NCI-H2196 (cell line): ENCODE measurements around the gene MEIS1.
"Not testable (repeated sequence)": the region's sequence is repeated elsewhere in the genome, so short reads cannot be mapped to it uniquely, and the experiment has no call there.

ENCODE experiments used
- DNase-seq: peaks from one replicate; lab custom pipeline; 2025; ENCODE audit not compliant: unreplicated experiment; lab: John Stamatoyannopoulos, UW

The MEIS1 gene

GRCh38 chr2:66434679-66435548, at the start of gene MEIS1:
Gene MEIS1 (plus strand): TSS chr2:66435125. CDS start chr2:66435857, 732 bp downstream.
- peak; percentile 69 for DNase-seq

DNA sequence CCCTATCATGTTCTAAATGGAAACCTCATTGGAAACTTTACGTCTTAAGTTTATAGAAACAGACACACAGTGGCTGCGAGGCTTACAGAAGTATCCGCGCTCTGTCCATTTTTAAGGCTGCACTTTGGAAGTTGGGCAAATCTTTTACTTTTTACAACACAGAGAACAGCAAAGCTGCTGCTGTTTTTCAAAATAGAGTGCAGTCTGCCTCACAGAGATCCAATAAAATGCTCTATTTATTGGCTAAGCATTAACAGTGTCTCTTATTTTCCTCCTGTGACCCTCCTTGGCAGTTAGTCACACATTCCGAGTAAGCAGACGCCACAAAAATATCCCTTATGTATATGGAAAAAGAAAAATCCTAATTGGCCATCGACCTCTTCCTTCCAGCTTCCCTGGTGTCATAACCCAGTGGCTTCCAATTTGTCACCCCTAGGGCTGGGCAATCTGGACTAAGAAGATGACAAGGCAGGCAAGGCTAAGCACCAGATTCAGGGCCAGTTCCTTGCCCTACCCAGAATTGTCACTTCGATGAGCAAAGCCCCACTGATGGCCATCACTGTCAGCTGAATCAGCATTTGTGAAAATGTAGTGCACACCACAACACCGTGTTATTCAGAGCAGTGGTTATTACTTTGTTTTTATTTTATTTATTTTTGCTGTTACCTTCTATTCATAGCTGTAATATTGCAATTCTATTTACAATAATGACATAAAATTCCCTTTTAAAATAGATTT, 47.7 kb upstream of the MEIS1 start:
- no peak for DNase-seq

- no peak for DNase-seq
Observed at GRCh38 chr2:66389651-66390131, 45.2 kb upstream of the MEIS1 start.

GRCh38 chr2:66390152-66390551, 44.8 kb upstream of the MEIS1 start:
- DNase-seq: no peak

GRCh38 chr2:66390811-66391210, 44.1 kb upstream of the MEIS1 start:
- no peak for DNase-seq

- not testable (repeated sequence) for DNase-seq
Observed at GRCh38 chr2:66391240-66391639, 43.7 kb upstream of the MEIS1 start.

- no peak for DNase-seq
Observed at GRCh38 chr2:66405473-66405872, 29.5 kb upstream of the MEIS1 start.

GRCh38 chr2:66408905-66409304, 26.0 kb upstream of the MEIS1 start:
- no peak for DNase-seq

DNA sequence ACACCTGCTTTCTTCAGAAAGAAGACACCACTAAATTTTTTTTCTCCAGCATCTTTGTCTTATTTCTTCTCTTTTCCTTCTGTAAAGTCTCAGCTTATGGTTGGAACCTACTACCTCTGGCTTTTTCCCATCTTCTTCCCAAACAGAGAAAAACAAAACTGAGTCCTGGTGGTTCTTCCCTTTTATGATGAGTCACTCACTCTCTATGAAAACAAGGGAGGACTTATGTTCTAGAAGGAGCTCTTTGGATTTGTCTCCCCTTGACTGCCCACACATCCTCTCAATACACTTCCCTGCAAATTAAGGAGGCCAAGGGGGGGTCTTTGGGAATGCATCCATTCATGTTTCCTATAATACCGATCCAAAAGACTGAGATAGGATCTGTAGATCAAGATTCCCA, 22.1 kb upstream of the MEIS1 start:
- no peak for DNase-seq

- no peak for DNase-seq
Observed at GRCh38 chr2:66414896-66415295, 20.0 kb upstream of the MEIS1 start.

DNA sequence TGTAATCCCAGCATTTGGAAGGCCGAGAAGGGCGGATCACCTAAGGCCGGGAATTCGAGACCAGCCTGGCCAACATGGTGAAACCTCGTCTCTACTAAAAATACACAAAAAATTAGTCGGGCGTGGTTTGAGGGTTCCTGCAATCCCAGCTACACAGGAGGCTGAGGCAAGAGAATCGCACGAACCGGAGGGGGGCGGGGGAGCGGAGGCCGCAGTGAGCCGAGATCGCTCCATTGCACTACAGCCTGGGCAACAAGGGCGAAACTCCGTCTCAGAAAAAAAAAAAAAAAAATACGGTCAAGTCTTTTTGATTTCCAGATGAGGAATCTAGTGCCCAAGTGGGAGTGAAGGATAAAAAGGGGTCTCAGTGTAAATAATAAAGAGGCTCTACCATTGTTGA, 16.5 kb upstream of the MEIS1 start:
- no peak for DNase-seq

DNA sequence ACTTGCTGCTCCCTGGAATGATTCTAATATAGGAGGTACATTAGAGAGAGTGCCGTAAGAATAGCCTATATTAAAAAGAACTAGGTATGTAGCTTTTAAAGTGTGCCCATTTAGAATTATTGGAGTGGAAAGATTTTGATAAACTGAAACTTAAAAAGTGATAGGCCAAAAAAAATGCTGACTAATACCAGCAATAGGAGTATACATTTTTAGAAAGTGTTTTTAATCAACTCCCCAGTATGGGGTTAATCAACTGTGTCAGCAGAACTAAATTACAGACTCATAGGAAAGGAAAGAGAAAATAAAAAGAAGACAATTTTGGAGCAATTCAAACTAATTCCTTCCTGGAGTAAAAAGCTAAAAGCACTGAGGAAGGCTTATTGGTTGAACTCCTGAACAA, 13.3 kb upstream of the MEIS1 start:
- no peak for DNase-seq

DNA sequence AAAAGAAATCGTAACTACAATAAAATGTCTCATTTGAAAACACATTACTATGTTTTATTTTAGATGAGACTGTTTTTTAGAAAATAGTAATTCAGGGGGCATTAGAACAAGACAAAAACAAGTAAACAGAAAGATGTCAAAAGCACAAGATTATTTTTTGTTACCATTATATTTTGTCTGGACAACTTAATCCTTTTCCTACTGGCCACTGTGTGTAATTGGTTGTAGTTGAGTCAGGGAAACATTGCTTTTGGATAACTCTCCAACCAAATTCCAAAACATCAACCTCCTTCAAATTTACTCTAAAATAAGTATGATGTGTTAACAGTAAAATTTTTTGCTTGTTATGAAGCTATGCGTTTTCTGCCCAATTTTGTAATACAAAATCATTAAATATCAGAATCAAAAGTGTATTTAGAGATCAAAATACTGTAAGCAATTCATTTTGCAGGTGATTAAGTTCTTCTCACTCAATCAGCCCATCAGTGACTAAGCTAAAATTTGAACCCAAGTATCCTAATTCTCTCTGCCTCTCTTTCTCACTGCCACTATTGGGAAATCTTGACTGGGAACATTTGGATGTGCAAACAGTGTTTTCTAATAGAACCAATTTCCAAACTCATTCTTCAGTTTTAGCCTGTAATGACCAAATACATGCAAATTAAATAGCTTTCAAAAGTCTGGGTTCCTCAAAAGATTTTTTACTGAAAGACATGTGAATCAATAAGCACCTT, 11.4 kb upstream of the MEIS1 start:
- no peak for DNase-seq

DNA sequence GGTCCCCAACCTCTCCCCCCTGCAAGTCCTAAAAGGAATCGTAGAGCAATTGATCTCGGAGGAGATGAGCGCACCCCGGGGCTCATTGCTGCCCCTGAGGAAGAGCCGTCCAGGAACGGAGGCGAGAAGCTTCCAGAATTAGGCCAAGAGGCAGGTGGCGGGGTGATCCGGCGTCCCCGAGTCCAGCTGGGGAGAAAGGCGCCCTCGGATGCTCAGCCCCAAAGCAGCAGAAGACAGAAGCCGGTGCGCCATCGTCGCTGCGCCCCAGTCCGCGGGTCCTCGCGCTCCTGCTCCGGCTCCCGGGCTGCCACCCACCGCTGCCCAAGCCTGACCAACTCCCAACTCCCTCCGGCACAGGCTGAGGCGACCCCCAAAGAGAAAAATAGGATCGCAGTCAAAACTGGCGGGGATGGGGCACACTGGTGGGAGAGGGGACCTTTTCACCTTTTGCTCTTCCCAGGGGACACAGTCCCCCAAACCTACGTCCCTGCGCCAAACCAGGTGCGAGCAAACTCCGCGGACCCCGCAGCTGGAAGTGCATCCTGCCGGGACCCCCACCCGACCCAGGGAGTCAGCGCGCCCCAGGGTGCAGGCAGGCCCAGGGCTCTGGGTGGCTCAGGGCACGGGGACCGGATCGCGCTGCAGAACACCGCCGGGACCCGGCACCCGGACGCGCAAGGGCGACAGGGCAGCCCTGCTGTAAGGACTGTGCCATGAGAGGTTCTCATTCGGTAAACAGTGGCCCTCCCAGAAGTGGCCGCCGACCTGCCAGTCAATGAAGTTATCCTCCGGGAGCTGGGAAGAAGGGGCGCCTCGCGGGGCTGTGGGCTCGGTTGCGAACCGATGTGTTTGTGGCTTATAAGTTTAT, 8.4 kb upstream of the MEIS1 start:
- DNase-seq: no peak

- DNase-seq: no peak
Observed at GRCh38 chr2:66427300-66427699, 7.6 kb upstream of the MEIS1 start.

- peak; percentile 33 for DNase-seq
Observed at GRCh38 chr2:66428986-66429612, 5.8 kb upstream of the MEIS1 start.

GRCh38 chr2:66429693-66430504, 5.0 kb upstream of the MEIS1 start:
- DNase-seq: no peak

DNA sequence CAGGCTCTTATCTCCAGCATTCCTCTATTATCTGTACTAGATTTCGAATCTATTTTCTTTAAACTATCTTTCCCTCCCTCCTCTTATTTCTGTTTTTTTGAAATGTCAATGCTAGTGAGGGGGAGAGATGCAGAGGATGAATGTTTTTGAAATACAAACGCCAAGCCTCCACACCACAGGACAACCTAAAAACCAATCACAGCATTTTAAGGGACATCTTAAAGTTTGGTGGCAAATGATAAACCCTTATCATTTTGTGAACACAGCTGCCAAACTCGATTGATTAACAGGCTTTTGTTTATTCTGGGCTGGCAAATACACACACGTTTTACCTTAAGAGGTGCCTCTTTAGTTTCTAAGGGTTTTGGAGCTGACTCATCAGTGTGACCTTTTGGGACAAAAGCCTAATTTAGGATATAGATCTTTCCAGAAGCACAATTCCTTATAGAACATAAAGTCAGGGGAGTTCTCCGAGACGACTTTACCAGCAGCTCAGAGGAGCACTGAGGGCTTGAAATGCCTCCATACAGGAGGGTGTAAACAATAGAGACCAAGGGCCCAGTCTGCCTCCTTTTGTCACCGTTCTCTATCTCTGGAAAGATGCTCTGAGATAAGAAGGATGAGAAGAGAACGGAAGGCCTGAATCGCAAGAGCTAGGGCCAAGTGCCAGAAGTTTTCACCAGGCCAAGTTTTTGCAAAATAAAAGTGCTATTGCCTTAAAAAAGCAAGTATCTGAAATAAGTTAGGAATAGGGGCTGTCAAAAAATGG, 4.2 kb upstream of the MEIS1 start:
- no peak for DNase-seq

- DNase-seq: no peak
Observed at GRCh38 chr2:66431274-66431642, 3.7 kb upstream of the MEIS1 start.
